HEK293 (cell line): Measurements from ENCODE around the gene PWP1.

Experiments used
- CTCF ChIA-PET: fragments of 350-600 bp; formaldehyde crosslinking; extraction: SDS; loops from one replicate; lab custom pipeline; 2021; ENCODE audit warnings: antibody characterized with exemption; lab: Yijun Ruan, JAX
- POLR2A ChIA-PET: fragments of 300-600 bp; formaldehyde crosslinking; extraction: SDS; loops from one replicate; lab custom pipeline; 2020; ENCODE audit warnings: antibody characterized with exemption, inconsistent platforms; lab: Yijun Ruan, JAX
- H3K27ac ChIP-seq: fragments of 200-500 bp; sonication (Bioruptor generic); 2 replicates; pipeline ENCODE4 v1.5.1; 2014; ENCODE audit warnings: low read depth, low read length, control low read depth, inconsistent platforms; ENCODE audit errors: extremely low read depth
- H3K36me3 ChIP-seq, 2 experiments: fragments of 200-500 bp in 1 of 2; sonication (Bioruptor generic) in 1 of 2; 1 replicate in 1 of 2; 2 replicates in 1 of 2; pipeline ENCODE4 v1.5.1; 2014 to 2017; ENCODE audit warnings: inconsistent platforms in 2 of 2, low read length in 2 of 2; ENCODE audit not compliant: control insufficient read depth in 2 of 2, insufficient read depth in 1 of 2
- H3K4me1 ChIP-seq: fragments of 200-500 bp; sonication (Bioruptor generic); 2 replicates; pipeline ENCODE4 v1.5.1; 2014; ENCODE audit warnings: mild to moderate bottlenecking, low read length, inconsistent platforms; ENCODE audit not compliant: control insufficient read depth, insufficient read depth
- H3K4me3 ChIP-seq: 2 replicates; pipeline ENCODE4 v1.5.1; 2011; ENCODE audit warnings: low read depth, mild to moderate bottlenecking, control low read depth, low read length, moderate library complexity
- H3K9me3 ChIP-seq: fragments of 200-500 bp; sonication (Bioruptor generic); 2 replicates; pipeline ENCODE4 v1.5.1; 2014; ENCODE audit warnings: low read depth, low read length, inconsistent platforms; ENCODE audit not compliant: control insufficient read depth, insufficient read depth
- MZF1 ChIP-seq: fragments of 450-650 bp; formaldehyde crosslinking; IDR thresholded peaks from 2 replicates; pipeline ENCODE4 v1.5.1; 2017; ENCODE audit warnings: missing biosample characterization, missing genetic modification characterization, borderline replicate concordance
- TRIM28 ChIP-seq: IDR thresholded peaks from 2 replicates; pipeline ENCODE4 v1.6.1; 2011; ENCODE audit warnings: low read length, control low read depth, borderline replicate concordance
- ZBTB1 ChIP-seq: fragments of 450-650 bp; formaldehyde crosslinking; IDR thresholded peaks from 2 replicates; pipeline ENCODE4 v1.5.1; 2016; ENCODE audit warnings: missing biosample characterization, missing genetic modification characterization
- ZBTB17 ChIP-seq: fragments of 450-650 bp; formaldehyde crosslinking; IDR thresholded peaks from 2 replicates; pipeline ENCODE4 v1.5.1; 2016; ENCODE audit warnings: missing biosample characterization, missing genetic modification characterization
- ZBTB48 ChIP-seq: fragments of 450-650 bp; formaldehyde crosslinking; IDR thresholded peaks from 2 replicates; pipeline ENCODE4 v1.5.1; 2016; ENCODE audit warnings: missing biosample characterization, missing genetic modification characterization
- ZNF10 ChIP-seq: fragments of 450-650 bp; formaldehyde crosslinking; IDR thresholded peaks from 2 replicates; pipeline ENCODE4 v1.5.1; 2017; ENCODE audit warnings: missing biosample characterization, missing genetic modification characterization
- ZNF274 ChIP-seq, 2 experiments: fragments of 200-500 bp in 1 of 2; fragments of 450-650 bp in 1 of 2; sonication (Bioruptor generic) in 1 of 2; formaldehyde crosslinking in 1 of 2; IDR thresholded peaks; 2 replicates each; pipeline versions ENCODE4 v1.5.1 to v1.6.1; 2014 to 2016; ENCODE audit warnings: borderline replicate concordance in 1 of 2, inconsistent platforms in 1 of 2, low read length in 1 of 2, missing biosample characterization in 1 of 2, missing genetic modification characterization in 1 of 2
- ZNF335 ChIP-seq: fragments of 450-650 bp; formaldehyde crosslinking; conservative IDR thresholded peaks from 2 replicates; pipeline ENCODE4 v1.5.1; 2016; ENCODE audit warnings: missing biosample characterization, missing genetic modification characterization
- ZNF341 ChIP-seq: fragments of 450-650 bp; formaldehyde crosslinking; IDR thresholded peaks from 2 replicates; pipeline ENCODE4; 2016; ENCODE audit warnings: low read depth, missing biosample characterization, missing genetic modification characterization
- ZNF600 ChIP-seq: fragments of 450-650 bp; formaldehyde crosslinking; IDR thresholded peaks from 2 replicates; pipeline ENCODE4 v1.5.1; 2016; ENCODE audit warnings: missing biosample characterization, missing genetic modification characterization
- ZNF791 ChIP-seq: fragments of 450-650 bp; formaldehyde crosslinking; IDR thresholded peaks from 2 replicates; pipeline ENCODE4 v1.5.1; 2016; ENCODE audit warnings: missing biosample characterization, missing genetic modification characterization
- TF ChIP-seq, protein P1 (sequence below): IDR thresholded peaks from 2 replicates; pipeline ENCODE4 v1.6.1; 2011; ENCODE audit warnings: mild to moderate bottlenecking, low read depth, low read length, borderline replicate concordance
- TF ChIP-seq, protein P2 (sequence below): fragments of 450-650 bp; formaldehyde crosslinking; IDR thresholded peaks from 2 replicates; pipeline ENCODE4; 2016; ENCODE audit warnings: missing biosample characterization, missing genetic modification characterization
- TF ChIP-seq, protein P3 (sequence below): fragments of 450-650 bp; formaldehyde crosslinking; IDR thresholded peaks from 2 replicates; pipeline ENCODE4 v1.5.1; 2016; ENCODE audit warnings: missing biosample characterization, missing genetic modification characterization
- TF ChIP-seq, protein P4 (sequence below): fragments of 450-650 bp; formaldehyde crosslinking; conservative IDR thresholded peaks from 2 replicates; pipeline ENCODE4 v1.5.1; 2016; ENCODE audit warnings: low read depth, missing biosample characterization, missing genetic modification characterization
- TF ChIP-seq, protein P5 (sequence below): fragments of 450-650 bp; formaldehyde crosslinking; conservative IDR thresholded peaks from 2 replicates; pipeline ENCODE4 v1.5.1; 2016; ENCODE audit warnings: low read depth, missing biosample characterization, missing genetic modification characterization
- TF ChIP-seq, protein P6 (sequence below): fragments of 450-650 bp; formaldehyde crosslinking; IDR thresholded peaks from 2 replicates; pipeline ENCODE4 v1.5.1; 2016; ENCODE audit warnings: missing biosample characterization, missing genetic modification characterization

The PWP1 gene

DNA sequence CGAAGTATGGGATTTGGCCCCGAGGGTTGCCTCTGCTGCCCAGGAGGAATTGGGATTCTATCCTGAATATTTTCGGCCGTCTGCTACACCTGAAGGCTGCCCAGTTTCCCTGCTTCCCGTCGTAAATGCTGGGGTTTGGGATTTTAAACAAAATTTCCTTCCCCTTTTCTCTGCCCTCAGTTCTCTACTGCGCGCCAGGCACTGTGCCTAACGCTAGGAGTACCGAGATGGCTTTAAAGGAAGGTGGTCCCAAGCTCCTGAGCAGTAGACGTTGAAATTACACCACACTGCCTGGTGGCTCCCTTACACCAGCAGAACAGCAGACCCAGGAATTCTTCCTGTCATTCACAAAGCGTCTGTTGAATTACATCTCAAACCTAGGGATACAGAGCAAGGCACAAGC, 75.9 kb downstream of the PWP1 start:
- TF ChIP-seq ZBTB17 (tag by site-specific recombination) (peak; percentile 84), TRIM28 (no peak), ZNF600 (tag by site-specific recombination) (peak; percentile 61), ZNF341 (tag by site-specific recombination) (peak; percentile 22; the same call in 1 of the 2 replicates), ZNF10 (tag by site-specific recombination) (peak; percentile 79), ZNF791 (tag by site-specific recombination) (no peak), MZF1 (tag by site-specific recombination) (0 out of 2 replicates have a peak, but pooled peaks have one; percentile 44), ZNF274 (IDR thresholded peaks at IDR 0.05; ENCODE audit: low read length) (no peak), ZNF274 (tag by site-specific recombination; IDR thresholded peaks at IDR 0.05; ENCODE audit: borderline replicate concordance) (no peak), ZNF335 (tag by site-specific recombination) (peak; percentile 97), ZBTB1 (tag by site-specific recombination) (no peak), ZBTB48 (tag by site-specific recombination) (0 out of 2 replicates have a peak, but pooled peaks have one; percentile 13)
- TF ChIP-seq, protein P1, sequence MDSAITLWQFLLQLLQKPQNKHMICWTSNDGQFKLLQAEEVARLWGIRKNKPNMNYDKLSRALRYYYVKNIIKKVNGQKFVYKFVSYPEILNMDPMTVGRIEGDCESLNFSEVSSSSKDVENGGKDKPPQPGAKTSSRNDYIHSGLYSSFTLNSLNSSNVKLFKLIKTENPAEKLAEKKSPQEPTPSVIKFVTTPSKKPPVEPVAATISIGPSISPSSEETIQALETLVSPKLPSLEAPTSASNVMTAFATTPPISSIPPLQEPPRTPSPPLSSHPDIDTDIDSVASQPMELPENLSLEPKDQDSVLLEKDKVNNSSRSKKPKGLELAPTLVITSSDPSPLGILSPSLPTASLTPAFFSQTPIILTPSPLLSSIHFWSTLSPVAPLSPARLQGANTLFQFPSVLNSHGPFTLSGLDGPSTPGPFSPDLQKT = no peak
- TF ChIP-seq, protein P2, sequence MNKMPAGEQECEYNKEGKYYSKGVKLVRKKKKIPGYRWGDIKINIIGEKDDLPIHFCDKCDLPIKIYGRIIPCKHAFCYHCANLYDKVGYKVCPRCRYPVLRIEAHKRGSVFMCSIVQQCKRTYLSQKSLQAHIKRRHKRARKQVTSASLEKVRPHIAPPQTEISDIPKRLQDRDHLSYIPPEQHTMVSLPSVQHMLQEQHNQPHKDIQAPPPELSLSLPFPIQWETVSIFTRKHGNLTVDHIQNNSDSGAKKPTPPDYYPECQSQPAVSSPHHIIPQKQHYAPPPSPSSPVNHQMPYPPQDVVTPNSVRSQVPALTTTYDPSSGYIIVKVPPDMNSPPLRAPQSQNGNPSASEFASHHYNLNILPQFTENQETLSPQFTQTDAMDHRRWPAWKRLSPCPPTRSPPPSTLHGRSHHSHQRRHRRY (tag by site-specific recombination) = no peak
- TF ChIP-seq, protein P3, sequence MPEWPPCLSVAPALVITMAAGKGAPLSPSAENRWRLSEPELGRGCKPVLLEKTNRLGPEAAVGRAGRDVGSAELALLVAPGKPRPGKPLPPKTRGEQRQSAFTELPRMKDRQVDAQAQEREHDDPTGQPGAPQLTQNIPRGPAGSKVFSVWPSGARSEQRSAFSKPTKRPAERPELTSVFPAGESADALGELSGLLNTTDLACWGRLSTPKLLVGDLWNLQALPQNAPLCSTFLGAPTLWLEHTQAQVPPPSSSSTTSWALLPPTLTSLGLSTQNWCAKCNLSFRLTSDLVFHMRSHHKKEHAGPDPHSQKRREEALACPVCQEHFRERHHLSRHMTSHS (tag by site-specific recombination) = no peak
- TF ChIP-seq, protein P4, sequence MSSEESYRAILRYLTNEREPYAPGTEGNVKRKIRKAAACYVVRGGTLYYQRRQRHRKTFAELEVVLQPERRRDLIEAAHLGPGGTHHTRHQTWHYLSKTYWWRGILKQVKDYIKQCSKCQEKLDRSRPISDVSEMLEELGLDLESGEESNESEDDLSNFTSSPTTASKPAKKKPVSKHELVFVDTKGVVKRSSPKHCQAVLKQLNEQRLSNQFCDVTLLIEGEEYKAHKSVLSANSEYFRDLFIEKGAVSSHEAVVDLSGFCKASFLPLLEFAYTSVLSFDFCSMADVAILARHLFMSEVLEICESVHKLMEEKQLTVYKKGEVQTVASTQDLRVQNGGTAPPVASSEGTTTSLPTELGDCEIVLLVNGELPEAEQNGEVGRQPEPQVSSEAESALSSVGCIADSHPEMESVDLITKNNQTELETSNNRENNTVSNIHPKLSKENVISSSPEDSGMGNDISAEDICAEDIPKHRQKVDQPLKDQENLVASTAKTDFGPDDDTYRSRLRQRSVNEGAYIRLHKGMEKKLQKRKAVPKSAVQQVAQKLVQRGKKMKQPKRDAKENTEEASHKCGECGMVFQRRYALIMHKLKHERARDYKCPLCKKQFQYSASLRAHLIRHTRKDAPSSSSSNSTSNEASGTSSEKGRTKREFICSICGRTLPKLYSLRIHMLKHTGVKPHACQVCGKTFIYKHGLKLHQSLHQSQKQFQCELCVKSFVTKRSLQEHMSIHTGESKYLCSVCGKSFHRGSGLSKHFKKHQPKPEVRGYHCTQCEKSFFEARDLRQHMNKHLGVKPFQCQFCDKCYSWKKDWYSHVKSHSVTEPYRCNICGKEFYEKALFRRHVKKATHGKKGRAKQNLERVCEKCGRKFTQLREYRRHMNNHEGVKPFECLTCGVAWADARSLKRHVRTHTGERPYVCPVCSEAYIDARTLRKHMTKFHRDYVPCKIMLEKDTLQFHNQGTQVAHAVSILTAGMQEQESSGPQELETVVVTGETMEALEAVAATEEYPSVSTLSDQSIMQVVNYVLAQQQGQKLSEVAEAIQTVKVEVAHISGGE (tag by site-specific recombination) = no peak
- TF ChIP-seq, protein P5, sequence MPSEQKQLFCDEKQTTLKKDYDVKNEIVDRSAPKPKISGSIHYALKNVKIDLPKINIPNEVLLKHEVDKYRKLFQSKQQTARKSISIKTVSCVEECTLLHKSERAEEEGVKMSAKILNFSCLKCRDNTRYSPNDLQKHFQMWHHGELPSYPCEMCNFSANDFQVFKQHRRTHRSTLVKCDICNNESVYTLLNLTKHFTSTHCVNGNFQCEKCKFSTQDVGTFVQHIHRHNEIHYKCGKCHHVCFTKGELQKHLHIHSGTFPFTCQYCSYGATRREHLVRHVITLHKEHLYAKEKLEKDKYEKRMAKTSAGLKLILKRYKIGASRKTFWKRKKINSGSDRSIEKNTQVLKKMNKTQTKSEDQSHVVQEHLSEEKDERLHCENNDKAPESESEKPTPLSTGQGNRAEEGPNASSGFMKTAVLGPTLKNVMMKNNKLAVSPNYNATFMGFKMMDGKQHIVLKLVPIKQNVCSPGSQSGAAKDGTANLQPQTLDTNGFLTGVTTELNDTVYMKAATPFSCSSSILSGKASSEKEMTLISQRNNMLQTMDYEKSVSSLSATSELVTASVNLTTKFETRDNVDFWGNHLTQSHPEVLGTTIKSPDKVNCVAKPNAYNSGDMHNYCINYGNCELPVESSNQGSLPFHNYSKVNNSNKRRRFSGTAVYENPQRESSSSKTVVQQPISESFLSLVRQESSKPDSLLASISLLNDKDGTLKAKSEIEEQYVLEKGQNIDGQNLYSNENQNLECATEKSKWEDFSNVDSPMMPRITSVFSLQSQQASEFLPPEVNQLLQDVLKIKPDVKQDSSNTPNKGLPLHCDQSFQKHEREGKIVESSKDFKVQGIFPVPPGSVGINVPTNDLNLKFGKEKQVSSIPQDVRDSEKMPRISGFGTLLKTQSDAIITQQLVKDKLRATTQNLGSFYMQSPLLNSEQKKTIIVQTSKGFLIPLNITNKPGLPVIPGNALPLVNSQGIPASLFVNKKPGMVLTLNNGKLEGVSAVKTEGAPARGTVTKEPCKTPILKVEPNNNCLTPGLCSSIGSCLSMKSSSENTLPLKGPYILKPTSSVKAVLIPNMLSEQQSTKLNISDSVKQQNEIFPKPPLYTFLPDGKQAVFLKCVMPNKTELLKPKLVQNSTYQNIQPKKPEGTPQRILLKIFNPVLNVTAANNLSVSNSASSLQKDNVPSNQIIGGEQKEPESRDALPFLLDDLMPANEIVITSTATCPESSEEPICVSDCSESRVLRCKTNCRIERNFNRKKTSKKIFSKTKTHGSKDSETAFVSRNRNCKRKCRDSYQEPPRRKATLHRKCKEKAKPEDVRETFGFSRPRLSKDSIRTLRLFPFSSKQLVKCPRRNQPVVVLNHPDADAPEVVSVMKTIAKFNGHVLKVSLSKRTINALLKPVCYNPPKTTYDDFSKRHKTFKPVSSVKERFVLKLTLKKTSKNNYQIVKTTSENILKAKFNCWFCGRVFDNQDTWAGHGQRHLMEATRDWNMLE (tag by site-specific recombination) = peak; percentile 12; the same call in 1 of the 2 replicates
- TF ChIP-seq, protein P6, sequence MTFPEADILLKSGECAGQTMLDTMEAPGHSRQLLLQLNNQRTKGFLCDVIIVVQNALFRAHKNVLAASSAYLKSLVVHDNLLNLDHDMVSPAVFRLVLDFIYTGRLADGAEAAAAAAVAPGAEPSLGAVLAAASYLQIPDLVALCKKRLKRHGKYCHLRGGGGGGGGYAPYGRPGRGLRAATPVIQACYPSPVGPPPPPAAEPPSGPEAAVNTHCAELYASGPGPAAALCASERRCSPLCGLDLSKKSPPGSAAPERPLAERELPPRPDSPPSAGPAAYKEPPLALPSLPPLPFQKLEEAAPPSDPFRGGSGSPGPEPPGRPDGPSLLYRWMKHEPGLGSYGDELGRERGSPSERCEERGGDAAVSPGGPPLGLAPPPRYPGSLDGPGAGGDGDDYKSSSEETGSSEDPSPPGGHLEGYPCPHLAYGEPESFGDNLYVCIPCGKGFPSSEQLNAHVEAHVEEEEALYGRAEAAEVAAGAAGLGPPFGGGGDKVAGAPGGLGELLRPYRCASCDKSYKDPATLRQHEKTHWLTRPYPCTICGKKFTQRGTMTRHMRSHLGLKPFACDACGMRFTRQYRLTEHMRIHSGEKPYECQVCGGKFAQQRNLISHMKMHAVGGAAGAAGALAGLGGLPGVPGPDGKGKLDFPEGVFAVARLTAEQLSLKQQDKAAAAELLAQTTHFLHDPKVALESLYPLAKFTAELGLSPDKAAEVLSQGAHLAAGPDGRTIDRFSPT (tag by site-specific recombination) = no peak
- POLR2A ChIA-PET = interaction anchor here (0.8 kb wide), 1 partner anchor 442 kb away, joined by 3 read pairs; no protein-coding TSS in a partner anchor
- H3K36me3 ChIP-seq = peaks cover 23 to 27% of the 10 kb centered on the region in 2 experiments
- no peaks in the 10 kb centered on the region for H3K9me3 ChIP-seq
- peak overlapping the region; percentile 80 for H3K4me3 ChIP-seq
- CTCF ChIA-PET = interaction anchor here (0.8 kb wide), 1 partner anchor 124 kb away, joined by 3 read pairs; no protein-coding TSS in a partner anchor
- H3K27ac ChIP-seq = no peak overlapping the region; the same call in 1 of the 2 replicates
- peaks cover 6% of the 10 kb centered on the region for H3K4me1 ChIP-seq
